Measurements from ENCODE around the gene SLC13A1. TPM values are rescaled to one million over a fixed set of nuclear protein-coding genes. Genes with fewer than 3 reads are reported as not detected.

The SLC13A1 gene
- total and polyA plus RNA-seq, 2 experiments from 2014 or later, result not detected

DNA sequence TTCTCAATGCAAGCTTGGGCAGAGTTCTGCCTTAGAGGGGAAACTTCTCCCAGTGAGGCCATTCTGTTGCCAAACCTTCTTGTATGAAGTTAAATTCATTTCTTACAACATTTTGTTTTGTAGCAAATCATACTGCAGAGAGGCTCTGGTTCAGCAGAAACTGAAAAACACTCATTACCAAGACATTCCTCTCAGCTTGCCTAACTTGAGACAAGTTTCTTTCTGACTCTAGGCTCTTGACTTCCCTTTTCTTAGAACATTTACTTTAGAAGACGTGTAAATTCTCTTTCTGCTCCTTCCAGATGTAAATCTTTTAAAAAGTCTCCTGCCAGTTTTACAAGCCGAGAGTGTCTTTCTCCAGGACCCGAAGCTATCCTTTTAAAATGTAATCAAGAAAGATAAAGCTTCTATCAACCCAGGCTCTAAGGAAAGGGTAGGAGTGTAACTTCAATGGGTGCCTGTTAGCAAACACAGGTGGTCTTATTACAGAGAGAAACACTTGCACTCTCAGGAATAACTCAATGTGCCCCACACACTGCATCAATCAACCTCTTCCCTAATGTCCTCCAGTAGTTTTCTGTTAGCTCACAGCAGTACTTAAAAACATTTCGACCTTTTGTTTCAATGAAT is 123.8 kb downstream of the SLC13A1 start:
- peaks cover 4% of the 10 kb centered on the region; the same call in 1 of the 3 replicates for H3K36me3 Mint-ChIP-seq (ENCODE audit: low read depth)
- Histone ChIP-seq H3K27ac (ENCODE audit: low read depth) (no peak overlapping the region), H3K4me1 (ENCODE audit: insufficient read depth) (peaks cover 5% of the 10 kb centered on the region; the same call in 1 of the 2 replicates), H3K9me2 (ENCODE audit: insufficient read depth) (no peaks in the 10 kb centered on the region), H3K4me2 (no peak overlapping the region), H2AFZ (peak overlapping the region; percentile 78; the same call in 1 of the 2 replicates), H3K36me3 (ENCODE audit: insufficient read depth) (no peaks in the 10 kb centered on the region), H3K4me3 (no peak overlapping the region), H3K79me2 (replicated peaks; ENCODE audit: insufficient read depth) (no peaks in the 10 kb centered on the region), H3F3A (replicated peaks; ENCODE audit: low read depth) (no peaks in the 10 kb centered on the region), H3K27me3 (ENCODE audit: insufficient read depth) (no peaks in the 10 kb centered on the region), H4K20me1 (replicated peaks; ENCODE audit: insufficient read depth) (no peaks in the 10 kb centered on the region)
- peaks cover 14% of the 10 kb centered on the region for H3K4me1 Mint-ChIP-seq
- TF ChIP-seq ZNF331 (CRISPR knock-in tag; IDR thresholded peaks at IDR 0.05; ENCODE audit: low read depth) (no peak), EZH2phosphoT487 (IDR thresholded peaks at IDR 0.05; ENCODE audit: unreplicated experiment) (no peak)
- TF ChIP-seq, protein P1, sequence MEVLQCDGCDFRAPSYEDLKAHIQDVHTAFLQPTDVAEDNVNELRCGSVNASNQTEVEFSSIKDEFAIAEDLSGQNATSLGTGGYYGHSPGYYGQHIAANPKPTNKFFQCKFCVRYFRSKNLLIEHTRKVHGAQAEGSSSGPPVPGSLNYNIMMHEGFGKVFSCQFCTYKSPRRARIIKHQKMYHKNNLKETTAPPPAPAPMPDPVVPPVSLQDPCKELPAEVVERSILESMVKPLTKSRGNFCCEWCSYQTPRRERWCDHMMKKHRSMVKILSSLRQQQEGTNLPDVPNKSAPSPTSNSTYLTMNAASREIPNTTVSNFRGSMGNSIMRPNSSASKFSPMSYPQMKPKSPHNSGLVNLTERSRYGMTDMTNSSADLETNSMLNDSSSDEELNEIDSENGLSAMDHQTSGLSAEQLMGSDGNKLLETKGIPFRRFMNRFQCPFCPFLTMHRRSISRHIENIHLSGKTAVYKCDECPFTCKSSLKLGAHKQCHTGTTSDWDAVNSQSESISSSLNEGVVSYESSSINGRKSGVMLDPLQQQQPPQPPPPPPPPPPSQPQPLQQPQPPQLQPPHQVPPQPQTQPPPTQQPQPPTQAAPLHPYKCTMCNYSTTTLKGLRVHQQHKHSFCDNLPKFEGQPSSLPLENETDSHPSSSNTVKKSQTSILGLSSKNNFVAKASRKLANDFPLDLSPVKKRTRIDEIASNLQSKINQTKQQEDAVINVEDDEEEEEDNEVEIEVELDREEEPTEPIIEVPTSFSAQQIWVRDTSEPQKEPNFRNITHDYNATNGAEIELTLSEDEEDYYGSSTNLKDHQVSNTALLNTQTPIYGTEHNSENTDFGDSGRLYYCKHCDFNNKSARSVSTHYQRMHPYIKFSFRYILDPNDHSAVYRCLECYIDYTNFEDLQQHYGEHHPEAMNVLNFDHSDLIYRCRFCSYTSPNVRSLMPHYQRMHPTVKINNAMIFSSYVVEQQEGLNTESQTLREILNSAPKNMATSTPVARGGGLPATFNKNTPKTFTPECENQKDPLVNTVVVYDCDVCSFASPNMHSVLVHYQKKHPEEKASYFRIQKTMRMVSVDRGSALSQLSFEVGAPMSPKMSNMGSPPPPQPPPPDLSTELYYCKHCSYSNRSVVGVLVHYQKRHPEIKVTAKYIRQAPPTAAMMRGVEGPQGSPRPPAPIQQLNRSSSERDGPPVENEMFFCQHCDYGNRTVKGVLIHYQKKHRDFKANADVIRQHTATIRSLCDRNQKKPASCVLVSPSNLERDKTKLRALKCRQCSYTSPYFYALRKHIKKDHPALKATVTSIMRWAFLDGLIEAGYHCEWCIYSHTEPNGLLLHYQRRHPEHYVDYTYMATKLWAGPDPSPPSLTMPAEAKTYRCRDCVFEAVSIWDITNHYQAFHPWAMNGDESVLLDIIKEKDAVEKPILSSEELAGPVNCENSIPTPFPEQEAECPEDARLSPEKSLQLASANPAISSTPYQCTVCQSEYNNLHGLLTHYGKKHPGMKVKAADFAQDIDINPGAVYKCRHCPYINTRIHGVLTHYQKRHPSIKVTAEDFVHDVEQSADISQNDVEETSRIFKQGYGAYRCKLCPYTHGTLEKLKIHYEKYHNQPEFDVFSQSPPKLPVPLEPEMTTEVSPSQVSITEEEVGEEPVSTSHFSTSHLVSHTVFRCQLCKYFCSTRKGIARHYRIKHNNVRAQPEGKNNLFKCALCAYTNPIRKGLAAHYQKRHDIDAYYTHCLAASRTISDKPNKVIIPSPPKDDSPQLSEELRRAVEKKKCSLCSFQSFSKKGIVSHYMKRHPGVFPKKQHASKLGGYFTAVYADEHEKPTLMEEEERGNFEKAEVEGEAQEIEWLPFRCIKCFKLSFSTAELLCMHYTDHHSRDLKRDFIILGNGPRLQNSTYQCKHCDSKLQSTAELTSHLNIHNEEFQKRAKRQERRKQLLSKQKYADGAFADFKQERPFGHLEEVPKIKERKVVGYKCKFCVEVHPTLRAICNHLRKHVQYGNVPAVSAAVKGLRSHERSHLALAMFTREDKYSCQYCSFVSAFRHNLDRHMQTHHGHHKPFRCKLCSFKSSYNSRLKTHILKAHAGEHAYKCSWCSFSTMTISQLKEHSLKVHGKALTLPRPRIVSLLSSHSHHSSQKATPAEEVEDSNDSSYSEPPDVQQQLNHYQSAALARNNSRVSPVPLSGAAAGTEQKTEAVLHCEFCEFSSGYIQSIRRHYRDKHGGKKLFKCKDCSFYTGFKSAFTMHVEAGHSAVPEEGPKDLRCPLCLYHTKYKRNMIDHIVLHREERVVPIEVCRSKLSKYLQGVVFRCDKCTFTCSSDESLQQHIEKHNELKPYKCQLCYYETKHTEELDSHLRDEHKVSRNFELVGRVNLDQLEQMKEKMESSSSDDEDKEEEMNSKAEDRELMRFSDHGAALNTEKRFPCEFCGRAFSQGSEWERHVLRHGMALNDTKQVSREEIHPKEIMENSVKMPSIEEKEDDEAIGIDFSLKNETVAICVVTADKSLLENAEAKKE (CRISPR knock-in tag; IDR thresholded peaks at IDR 0.05), result no peak
- ATAC-seq, result no peak; the same call in 2 of the 3 replicates
- no peak for DNase-seq (ENCODE audit: low spot score)
- peaks cover 9% of the 10 kb centered on the region; the same call in 2 of the 3 replicates for H3K9me3 Mint-ChIP-seq
- no peak overlapping the region; the same call in 1 of the 2 replicates for H3K27ac Mint-ChIP-seq
- no peak overlapping the region for H3K4me3 Mint-ChIP-seq
- peaks cover 2% of the 10 kb centered on the region for H3K27me3 Mint-ChIP-seq (ENCODE audit: insufficient read depth, low read depth, poor library complexity)

DNA sequence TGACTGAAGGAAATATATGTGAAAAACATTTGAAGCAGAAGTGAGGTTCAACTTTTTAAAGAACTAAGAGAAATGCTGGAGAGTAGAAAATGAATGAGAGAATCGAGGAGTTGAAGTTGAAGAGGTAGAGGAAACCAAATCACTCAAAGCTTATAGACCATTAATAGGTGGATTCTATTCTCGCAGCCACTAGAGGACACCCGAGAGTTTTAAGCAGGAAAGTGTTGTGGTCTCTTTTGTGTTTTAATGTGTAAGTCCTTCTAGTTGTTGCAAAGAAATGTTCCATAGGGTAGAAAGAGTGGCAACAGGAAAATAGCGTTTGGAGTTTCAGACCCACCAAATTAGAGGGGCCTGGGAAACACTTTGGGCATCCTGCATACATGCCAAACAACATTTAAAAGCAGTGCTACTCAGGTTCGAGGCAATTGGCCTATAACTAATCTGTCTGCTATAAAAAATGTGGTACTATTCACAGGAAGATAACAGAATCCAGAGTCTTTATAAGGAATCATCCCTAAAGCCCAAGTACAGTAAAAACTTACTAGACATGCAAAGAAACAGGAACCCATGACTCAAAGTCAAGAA is 129.0 kb downstream of the SLC13A1 start:
- no peak overlapping the region for H3K4me2 ChIP-seq
- no peaks in the 10 kb centered on the region for H3F3A ChIP-seq (replicated peaks; ENCODE audit: low read depth)
- Mint-ChIP-seq H3K36me3 (ENCODE audit: low read depth) (no peaks in the 10 kb centered on the region; the same call in 2 of the 3 replicates), H3K27me3 (ENCODE audit: insufficient read depth, low read depth, poor library complexity) (peaks cover 3% of the 10 kb centered on the region), H3K4me1 (peaks cover 8% of the 10 kb centered on the region; the same call in 1 of the 3 replicates), H3K4me3 (no peak overlapping the region), H3K27ac (no peak overlapping the region), H3K9me3 (peaks cover 8% of the 10 kb centered on the region; the same call in 2 of the 3 replicates)
- peak; percentile 51; the same call in 2 of the 3 replicates for ATAC-seq
- no peak overlapping the region for H3K4me3 ChIP-seq
- H3K36me3 ChIP-seq (ENCODE audit: insufficient read depth), result no peaks in the 10 kb centered on the region
- peaks cover 5% of the 10 kb centered on the region; the same call in 1 of the 2 replicates for H3K4me1 ChIP-seq (ENCODE audit: insufficient read depth)
- no peaks in the 10 kb centered on the region for H3K79me2 ChIP-seq (replicated peaks; ENCODE audit: insufficient read depth)
- DNase-seq (ENCODE audit: low spot score), result peak; percentile 54
- H4K20me1 ChIP-seq (replicated peaks; ENCODE audit: insufficient read depth), result no peaks in the 10 kb centered on the region
- H3K9me2 ChIP-seq (ENCODE audit: insufficient read depth), result no peaks in the 10 kb centered on the region; the same call in 1 of the 2 replicates
- H2AFZ ChIP-seq, result no peak overlapping the region
- H3K27ac ChIP-seq (ENCODE audit: low read depth), result no peak overlapping the region
- no peaks in the 10 kb centered on the region for H3K27me3 ChIP-seq (ENCODE audit: insufficient read depth)
- TF ChIP-seq STAT1 (IDR thresholded peaks at IDR 0.05; ENCODE audit: unreplicated experiment), result no peak
- TF ChIP-seq EZH2 (IDR thresholded peaks at IDR 0.05; ENCODE audit: low read depth, unreplicated experiment), result no peak
- TF ChIP-seq JUNB (IDR thresholded peaks at IDR 0.05; ENCODE audit: unreplicated experiment), result no peak
- TF ChIP-seq, protein P2, sequence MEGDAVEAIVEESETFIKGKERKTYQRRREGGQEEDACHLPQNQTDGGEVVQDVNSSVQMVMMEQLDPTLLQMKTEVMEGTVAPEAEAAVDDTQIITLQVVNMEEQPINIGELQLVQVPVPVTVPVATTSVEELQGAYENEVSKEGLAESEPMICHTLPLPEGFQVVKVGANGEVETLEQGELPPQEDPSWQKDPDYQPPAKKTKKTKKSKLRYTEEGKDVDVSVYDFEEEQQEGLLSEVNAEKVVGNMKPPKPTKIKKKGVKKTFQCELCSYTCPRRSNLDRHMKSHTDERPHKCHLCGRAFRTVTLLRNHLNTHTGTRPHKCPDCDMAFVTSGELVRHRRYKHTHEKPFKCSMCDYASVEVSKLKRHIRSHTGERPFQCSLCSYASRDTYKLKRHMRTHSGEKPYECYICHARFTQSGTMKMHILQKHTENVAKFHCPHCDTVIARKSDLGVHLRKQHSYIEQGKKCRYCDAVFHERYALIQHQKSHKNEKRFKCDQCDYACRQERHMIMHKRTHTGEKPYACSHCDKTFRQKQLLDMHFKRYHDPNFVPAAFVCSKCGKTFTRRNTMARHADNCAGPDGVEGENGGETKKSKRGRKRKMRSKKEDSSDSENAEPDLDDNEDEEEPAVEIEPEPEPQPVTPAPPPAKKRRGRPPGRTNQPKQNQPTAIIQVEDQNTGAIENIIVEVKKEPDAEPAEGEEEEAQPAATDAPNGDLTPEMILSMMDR (conservative IDR thresholded peaks at IDR 0.05; ENCODE audit: low read depth in 2 of 2), result peak; percentile 53 to 70
- TF ChIP-seq, protein P3, sequence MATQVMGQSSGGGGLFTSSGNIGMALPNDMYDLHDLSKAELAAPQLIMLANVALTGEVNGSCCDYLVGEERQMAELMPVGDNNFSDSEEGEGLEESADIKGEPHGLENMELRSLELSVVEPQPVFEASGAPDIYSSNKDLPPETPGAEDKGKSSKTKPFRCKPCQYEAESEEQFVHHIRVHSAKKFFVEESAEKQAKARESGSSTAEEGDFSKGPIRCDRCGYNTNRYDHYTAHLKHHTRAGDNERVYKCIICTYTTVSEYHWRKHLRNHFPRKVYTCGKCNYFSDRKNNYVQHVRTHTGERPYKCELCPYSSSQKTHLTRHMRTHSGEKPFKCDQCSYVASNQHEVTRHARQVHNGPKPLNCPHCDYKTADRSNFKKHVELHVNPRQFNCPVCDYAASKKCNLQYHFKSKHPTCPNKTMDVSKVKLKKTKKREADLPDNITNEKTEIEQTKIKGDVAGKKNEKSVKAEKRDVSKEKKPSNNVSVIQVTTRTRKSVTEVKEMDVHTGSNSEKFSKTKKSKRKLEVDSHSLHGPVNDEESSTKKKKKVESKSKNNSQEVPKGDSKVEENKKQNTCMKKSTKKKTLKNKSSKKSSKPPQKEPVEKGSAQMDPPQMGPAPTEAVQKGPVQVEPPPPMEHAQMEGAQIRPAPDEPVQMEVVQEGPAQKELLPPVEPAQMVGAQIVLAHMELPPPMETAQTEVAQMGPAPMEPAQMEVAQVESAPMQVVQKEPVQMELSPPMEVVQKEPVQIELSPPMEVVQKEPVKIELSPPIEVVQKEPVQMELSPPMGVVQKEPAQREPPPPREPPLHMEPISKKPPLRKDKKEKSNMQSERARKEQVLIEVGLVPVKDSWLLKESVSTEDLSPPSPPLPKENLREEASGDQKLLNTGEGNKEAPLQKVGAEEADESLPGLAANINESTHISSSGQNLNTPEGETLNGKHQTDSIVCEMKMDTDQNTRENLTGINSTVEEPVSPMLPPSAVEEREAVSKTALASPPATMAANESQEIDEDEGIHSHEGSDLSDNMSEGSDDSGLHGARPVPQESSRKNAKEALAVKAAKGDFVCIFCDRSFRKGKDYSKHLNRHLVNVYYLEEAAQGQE (IDR thresholded peaks at IDR 0.05; ENCODE audit: unreplicated experiment), result no peak
- no peak for TF ChIP-seq EZH2phosphoT487 (IDR thresholded peaks at IDR 0.05; ENCODE audit: unreplicated experiment)

Data from GM23338 (cell line).